Skeletal muscle satellite cell (primary cell): ENCODE results near the gene PELI1.

Experiments used
- H3K27me3 ChIP-seq: 2 replicates; pipeline ENCODE4 v1.7.0; 2013; ENCODE audit warnings: low read length; ENCODE audit not compliant: control insufficient read depth, insufficient read depth
- H3K36me3 ChIP-seq: 2 replicates; pipeline ENCODE4 v1.7.0; 2013; ENCODE audit warnings: mild to moderate bottlenecking, control low read depth, low read length; ENCODE audit not compliant: insufficient read depth
- H3K4me1 ChIP-seq: 2 replicates; pipeline ENCODE4 v1.7.0; 2013; ENCODE audit warnings: low read length; ENCODE audit not compliant: control insufficient read depth, insufficient read depth
- H3K4me2 ChIP-seq: 2 replicates; pipeline ENCODE4 v1.7.0; 2013; ENCODE audit warnings: mild to moderate bottlenecking, low read length
- H3K4me3 ChIP-seq: 2 replicates; pipeline ENCODE4 v1.7.0; 2013; ENCODE audit warnings: low read length
- H3K9ac ChIP-seq: 2 replicates; pipeline ENCODE4 v1.7.0; 2013; ENCODE audit warnings: mild to moderate bottlenecking, low read depth, low read length, moderate library complexity
- H3K9me3 ChIP-seq: replicated peaks from 2 replicates; pipeline ENCODE4 v1.7.0; 2013; ENCODE audit warnings: mild to moderate bottlenecking, control low read depth, low read length

The PELI1 gene

GRCh38 chr2:64133828-64134227 lies 10.4 kb downstream of the PELI1 start:
- no peaks in the 10 kb centered on the region for H3K9me3 ChIP-seq
- H3K4me1 ChIP-seq, result peaks cover 20% of the 10 kb centered on the region
- peak overlapping the region; percentile 32 for H3K4me2 ChIP-seq
- no peak overlapping the region for H3K4me3 ChIP-seq
- H3K36me3 ChIP-seq, result no peaks in the 10 kb centered on the region
- H3K27me3 ChIP-seq, result no peaks in the 10 kb centered on the region
- H3K9ac ChIP-seq, result no peak overlapping the region

DNA sequence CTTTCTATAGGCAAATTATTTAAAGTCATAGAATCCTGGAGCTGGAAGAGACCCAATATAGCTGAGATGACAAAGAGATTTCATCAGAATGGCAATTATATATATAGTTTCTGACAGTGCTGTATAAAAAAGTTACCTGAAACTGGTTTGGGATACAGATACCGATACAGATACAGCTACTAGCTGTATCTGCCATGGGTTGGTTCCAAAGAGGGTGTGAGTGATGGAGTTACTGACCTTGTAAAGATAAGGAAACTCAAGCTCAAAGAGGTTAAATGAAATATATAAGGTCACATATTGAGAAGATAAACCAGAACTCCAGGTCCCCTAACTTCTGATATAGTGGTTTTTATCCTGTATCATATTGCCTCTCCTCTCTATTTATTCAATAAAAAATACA lies 10.9 kb downstream of the PELI1 start:
- no peak overlapping the region for H3K9ac ChIP-seq
- peaks cover 22% of the 10 kb centered on the region for H3K4me1 ChIP-seq
- no peaks in the 10 kb centered on the region for H3K27me3 ChIP-seq
- no peaks in the 10 kb centered on the region for H3K36me3 ChIP-seq
- no peaks in the 10 kb centered on the region for H3K9me3 ChIP-seq
- H3K4me2 ChIP-seq, result no peak overlapping the region
- H3K4me3 ChIP-seq, result no peak overlapping the region

- Histone ChIP-seq H3K4me3 (no peak overlapping the region), H3K4me1 (peaks cover 22% of the 10 kb centered on the region)
Measured at GRCh38 chr2:64130333-64130732, 13.9 kb downstream of the PELI1 start.

GRCh38 chr2:64128943-64129391 lies 15.3 kb downstream of the PELI1 start:
- Histone ChIP-seq H3K4me1 (peaks cover 15% of the 10 kb centered on the region), H3K9me3 (no peaks in the 10 kb centered on the region), H3K36me3 (no peaks in the 10 kb centered on the region), H3K4me2 (no peak overlapping the region), H3K27me3 (no peaks in the 10 kb centered on the region), H3K9ac (no peak overlapping the region), H3K4me3 (no peak overlapping the region)

More at GRCh38 chr2:64130333-64130732, 13.9 kb downstream of the PELI1 start:
- H3K27me3 ChIP-seq, result no peaks in the 10 kb centered on the region
- no peaks in the 10 kb centered on the region for H3K36me3 ChIP-seq
- H3K4me2 ChIP-seq, result no peak overlapping the region
- H3K9me3 ChIP-seq, result no peaks in the 10 kb centered on the region
- H3K9ac ChIP-seq, result no peak overlapping the region

GRCh38 chr2:64128406-64128805 lies 15.8 kb downstream of the PELI1 start:
- Histone ChIP-seq H3K27me3 (no peaks in the 10 kb centered on the region), H3K9ac (no peak overlapping the region), H3K4me1 (peaks cover 10% of the 10 kb centered on the region), H3K36me3 (no peaks in the 10 kb centered on the region), H3K4me3 (no peak overlapping the region), H3K4me2 (no peak overlapping the region), H3K9me3 (no peaks in the 10 kb centered on the region)

DNA sequence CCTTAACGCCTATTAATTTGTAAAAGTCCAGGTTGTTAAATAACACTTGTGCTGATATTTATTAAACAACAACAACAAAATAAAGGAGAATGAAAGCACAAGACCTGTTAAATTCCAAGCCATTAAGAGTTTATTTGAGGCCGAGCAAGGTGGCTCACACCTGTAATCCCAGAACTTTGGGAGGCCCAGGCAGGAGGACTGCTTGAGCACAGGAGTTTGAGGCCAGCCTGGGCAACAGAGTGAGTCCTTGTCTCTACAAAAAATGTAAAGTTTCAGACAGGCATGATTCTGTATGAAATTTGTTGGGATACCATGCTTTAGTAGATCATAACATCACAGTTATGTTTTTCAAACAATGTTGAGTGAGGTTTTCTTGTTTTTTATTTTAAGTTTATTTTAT lies 17.1 kb downstream of the PELI1 start:
- Histone ChIP-seq H3K27me3 (no peaks in the 10 kb centered on the region), H3K4me2 (no peak overlapping the region), H3K9me3 (no peaks in the 10 kb centered on the region), H3K9ac (no peak overlapping the region), H3K4me3 (no peak overlapping the region), H3K4me1 (peaks cover 6% of the 10 kb centered on the region), H3K36me3 (no peaks in the 10 kb centered on the region)

- H3K4me3 ChIP-seq, result no peak overlapping the region
- H3K4me1 ChIP-seq, result peaks cover 6% of the 10 kb centered on the region
- no peak overlapping the region for H3K4me2 ChIP-seq
Measured at GRCh38 chr2:64126601-64127000, 17.6 kb downstream of the PELI1 start.

DNA sequence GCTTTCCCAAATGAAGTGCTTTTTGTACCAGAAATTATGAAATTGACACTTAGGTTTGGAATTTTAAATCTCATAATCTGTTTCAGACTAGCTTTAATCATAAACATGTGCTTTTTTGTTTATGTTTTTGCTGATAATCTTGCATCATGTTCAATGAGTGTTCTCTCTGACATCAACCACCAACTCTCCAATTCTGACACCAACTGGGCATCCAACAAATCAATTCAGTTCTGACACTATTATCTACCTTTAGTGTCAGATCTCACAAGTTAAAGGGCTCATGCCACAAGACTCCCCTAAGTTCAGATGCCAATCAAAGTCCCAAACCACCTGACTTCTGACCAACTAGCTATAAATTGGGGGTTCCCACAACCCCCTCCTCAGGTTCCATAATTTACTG lies 19.6 kb downstream of the PELI1 start:
- no peaks in the 10 kb centered on the region for H3K9me3 ChIP-seq
- no peak overlapping the region for H3K4me2 ChIP-seq
- H3K36me3 ChIP-seq, result no peaks in the 10 kb centered on the region

More at GRCh38 chr2:64126601-64127000, 17.6 kb downstream of the PELI1 start:
- H3K9ac ChIP-seq, result no peak overlapping the region
- no peaks in the 10 kb centered on the region for H3K36me3 ChIP-seq
- no peaks in the 10 kb centered on the region for H3K27me3 ChIP-seq
- H3K9me3 ChIP-seq, result no peaks in the 10 kb centered on the region

DNA sequence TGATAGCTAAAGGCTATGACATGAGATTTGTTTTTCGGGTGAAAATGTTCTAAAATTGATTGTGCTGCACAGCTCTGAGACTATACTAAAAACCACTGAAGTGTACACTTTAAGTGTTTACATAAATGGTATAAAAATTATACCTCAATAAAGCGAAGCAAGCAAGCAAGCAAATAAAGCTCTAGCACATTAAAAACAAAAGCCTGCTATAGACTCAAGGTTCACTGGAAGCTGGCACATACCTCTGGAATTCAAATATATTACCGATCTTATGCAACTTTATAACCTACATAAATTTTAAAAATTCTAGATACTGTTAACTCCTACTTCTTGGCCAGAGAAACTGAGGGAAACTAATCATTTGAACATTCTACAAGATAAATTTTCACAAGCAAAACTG lies 20.1 kb downstream of the PELI1 start:
- no peaks in the 10 kb centered on the region for H3K27me3 ChIP-seq
- no peaks in the 10 kb centered on the region for H3K9me3 ChIP-seq
- no peaks in the 10 kb centered on the region for H3K36me3 ChIP-seq
- H3K4me3 ChIP-seq, result no peak overlapping the region
- H3K9ac ChIP-seq, result no peak overlapping the region
- no peak overlapping the region for H3K4me2 ChIP-seq
- peaks cover 5% of the 10 kb centered on the region for H3K4me1 ChIP-seq

More for the DNA sequence above, 19.6 kb downstream of the PELI1 start:
- no peaks in the 10 kb centered on the region for H3K27me3 ChIP-seq
- peaks cover 6% of the 10 kb centered on the region for H3K4me1 ChIP-seq
- no peak overlapping the region for H3K9ac ChIP-seq
- H3K4me3 ChIP-seq, result no peak overlapping the region

DNA sequence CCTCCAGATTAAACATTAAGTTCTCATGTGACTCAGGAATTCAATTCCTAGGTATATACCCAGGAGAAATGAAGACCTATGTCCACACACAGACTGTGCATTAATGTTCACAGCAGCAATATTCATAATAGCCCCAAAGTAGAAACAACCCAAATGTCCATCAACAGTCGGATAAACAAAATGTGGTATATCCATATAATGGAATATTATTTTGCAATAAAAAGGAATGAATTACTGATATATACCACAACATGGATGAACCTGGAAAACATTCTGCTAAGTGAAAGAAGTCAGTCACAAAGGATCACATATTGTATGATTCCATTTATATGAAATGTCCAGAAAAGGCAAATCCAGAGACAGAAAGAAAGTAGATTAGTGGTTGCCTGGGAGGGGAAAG lies 20.5 kb downstream of the PELI1 start:
- peaks cover under 1% of the 10 kb centered on the region for H3K4me1 ChIP-seq
- H3K36me3 ChIP-seq, result no peaks in the 10 kb centered on the region
- no peaks in the 10 kb centered on the region for H3K9me3 ChIP-seq
- no peak overlapping the region for H3K4me3 ChIP-seq
- no peaks in the 10 kb centered on the region for H3K27me3 ChIP-seq
- H3K4me2 ChIP-seq, result no peak overlapping the region
- H3K9ac ChIP-seq, result no peak overlapping the region

GRCh38 chr2:64122358-64122757 lies 21.9 kb downstream of the PELI1 start:
- H3K4me1 ChIP-seq, result no peaks in the 10 kb centered on the region
- no peak overlapping the region for H3K4me3 ChIP-seq
- H3K4me2 ChIP-seq, result no peak overlapping the region
- H3K36me3 ChIP-seq, result no peaks in the 10 kb centered on the region
- H3K9me3 ChIP-seq, result no peaks in the 10 kb centered on the region
- H3K27me3 ChIP-seq, result no peaks in the 10 kb centered on the region
- H3K9ac ChIP-seq, result no peak overlapping the region

DNA sequence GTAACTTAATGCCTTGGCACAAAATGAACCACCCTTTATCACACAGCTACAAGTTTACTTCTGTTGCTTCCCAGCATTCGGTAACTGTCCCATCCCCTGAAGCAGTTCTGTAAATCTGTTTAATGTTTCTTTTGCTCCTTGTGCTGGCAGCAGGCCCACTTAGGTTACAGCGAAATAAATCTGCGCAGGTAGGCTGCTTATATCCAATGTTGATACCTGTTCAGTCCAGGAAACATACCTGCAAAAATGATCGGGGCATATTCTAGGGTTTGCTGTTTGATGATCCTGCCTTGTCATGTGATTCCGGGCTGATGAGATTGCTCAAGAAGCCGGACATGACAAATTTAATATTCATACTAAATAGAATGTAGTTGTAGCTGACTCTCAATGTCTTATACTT lies 23.3 kb downstream of the PELI1 start:
- Histone ChIP-seq H3K36me3 (no peaks in the 10 kb centered on the region), H3K27me3 (no peaks in the 10 kb centered on the region), H3K9me3 (no peaks in the 10 kb centered on the region), H3K9ac (no peak overlapping the region), H3K4me2 (no peak overlapping the region), H3K4me1 (no peaks in the 10 kb centered on the region), H3K4me3 (no peak overlapping the region)
